Stimulated activated CD8-positive, alpha-beta memory T cell treated with anti-CD3 and anti-CD28 coated beads, Interleukin-15, amount 100 ng/mL, for 4 hours (primary cell): Measurements from ENCODE around the gene HCN3.
"Not testable (repeated sequence)": the region's sequence is repeated elsewhere in the genome, so short reads cannot be mapped to it uniquely, and the experiment has no call there.

Experiments
- DNase-seq, 2 donors: peaks; one replicate each; pipeline ENCODE4 v3.0.0-alpha.2; 2020; ENCODE audit warnings: low read depth in 2 of 2

Gene HCN3

GRCh38 chr1:155284476-155284875, 7.2 kb downstream of the HCN3 start:
- DNase-seq, result no peak

GRCh38 chr1:155285063-155285462, 7.8 kb downstream of the HCN3 start:
- no peak for DNase-seq

GRCh38 chr1:155285631-155286044, 8.4 kb downstream of the HCN3 start:
- no peak for DNase-seq

GRCh38 chr1:155286544-155286943, 9.3 kb downstream of the HCN3 start:
- DNase-seq, result no peak

GRCh38 chr1:155287987-155288543, 10.8 kb downstream of the HCN3 start:
- no peak for DNase-seq

GRCh38 chr1:155291006-155291405, 13.7 kb downstream of the HCN3 start:
- DNase-seq, result not testable (repeated sequence)

- no peak for DNase-seq
These were observed 16.0 kb downstream of the HCN3 start for GRCh38 chr1:155293086-155293749.

GRCh38 chr1:155294520-155295182, 17.4 kb downstream of the HCN3 start:
- DNase-seq, result no peak

- DNase-seq, result no peak
These were observed 18.1 kb downstream of the HCN3 start for GRCh38 chr1:155295183-155295941.

GRCh38 chr1:155295942-155296267, 18.6 kb downstream of the HCN3 start:
- DNase-seq, result no peak

- DNase-seq, result no peak
These were observed 19.4 kb downstream of the HCN3 start for GRCh38 chr1:155296661-155297060.

GRCh38 chr1:155297384-155297783, 20.1 kb downstream of the HCN3 start:
- DNase-seq, result no peak

GRCh38 chr1:155300024-155300423, 22.8 kb downstream of the HCN3 start:
- no peak for DNase-seq

GRCh38 chr1:155300553-155301329, 23.5 kb downstream of the HCN3 start:
- no peak for DNase-seq

- no peak for DNase-seq
These were observed 24.1 kb downstream of the HCN3 start, which contains the start of gene PKLR for GRCh38 chr1:155301342-155301841. Gene PKLR, minus strand, starts transcription at chr1:155301438. Its CDS starts 43 bp downstream, at chr1:155301395.

GRCh38 chr1:155304558-155305063, 27.3 kb downstream of the HCN3 start:
- DNase-seq, result no peak

GRCh38 chr1:155305881-155306391, 28.7 kb downstream of the HCN3 start:
- DNase-seq, result no peak

- DNase-seq, result no peak
These were observed 30.0 kb downstream of the HCN3 start for GRCh38 chr1:155307247-155307740.

GRCh38 chr1:155308493-155309422, 31.5 kb downstream of the HCN3 start, which contains the start of gene FDPS:
Gene FDPS, plus strand, starts transcription at chr1:155308866. Its CDS starts 924 bp downstream, at chr1:155309790.
- DNase-seq, result peak; percentile 94 to 97
